Measurements from ENCODE around the gene B4GALT1. TPM values are rescaled to one million over a fixed set of nuclear protein-coding genes. Genes with fewer than 3 reads are reported as not detected.

B4GALT1 gene
- total RNA-seq, 4 donors from 2014 or later: 88.3 to 119 (median 103) TPM

DNA sequence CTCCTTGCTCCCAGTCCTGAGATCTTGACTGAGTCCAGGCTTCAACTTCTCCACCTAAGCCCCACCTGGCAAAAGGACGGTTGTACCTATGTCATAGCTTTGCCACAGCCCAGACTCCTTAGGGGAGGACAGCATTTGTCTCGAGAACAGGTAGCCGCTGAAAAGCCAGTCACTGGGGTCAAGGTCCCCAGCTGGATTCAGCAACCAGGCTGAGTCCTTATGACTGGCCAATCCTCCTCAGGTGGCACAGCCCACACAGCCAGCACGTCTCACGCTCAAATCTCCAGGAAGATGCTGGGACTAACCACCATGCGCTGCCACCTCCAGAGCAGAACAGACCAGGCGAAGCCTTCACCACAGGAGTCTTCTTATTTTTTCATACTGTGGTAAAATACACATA lies 62.7 kb downstream of the B4GALT1 start:
- WGBS, 2 donors: 81 to 98% methylated on average over 7 of the region's 7 CpGs

DNA sequence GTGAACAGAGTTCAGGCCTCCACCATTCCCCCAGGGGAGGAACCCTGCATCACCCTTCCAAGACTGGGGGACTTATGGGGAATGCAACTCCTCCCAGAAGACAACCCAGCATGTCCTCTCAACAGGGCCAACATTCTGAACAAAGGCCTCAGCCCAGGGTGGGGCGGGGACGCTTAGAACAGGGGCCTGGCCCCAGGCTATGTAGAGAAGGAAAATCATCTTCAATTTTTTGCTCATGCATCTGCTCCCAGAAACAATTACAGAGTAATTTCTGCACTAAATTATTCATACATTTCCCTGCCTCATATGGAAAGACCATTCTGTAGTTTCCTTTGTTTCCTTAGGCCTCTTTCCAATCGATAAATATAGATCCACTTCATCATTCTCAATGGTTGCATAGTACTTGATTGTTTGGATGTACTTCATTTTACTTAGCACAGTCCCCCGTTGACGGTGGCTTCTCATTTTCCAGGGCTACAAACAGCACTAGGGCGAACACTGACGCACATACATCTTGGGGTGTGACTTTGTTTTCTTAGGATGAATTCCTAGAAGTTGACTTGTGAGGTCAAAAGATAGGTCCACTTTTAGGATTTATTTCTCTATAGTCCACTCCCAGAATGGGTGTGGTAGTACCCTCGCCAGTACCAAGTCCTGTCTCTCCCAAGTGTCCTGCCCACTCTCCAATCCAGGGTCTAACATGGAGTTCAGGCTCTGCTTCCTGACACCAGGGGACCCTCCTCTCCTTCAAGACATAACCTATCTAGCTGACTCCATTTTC lies 63.4 kb downstream of the B4GALT1 start:
- H3K27ac ChIP-seq: peak overlapping the region; percentile 62 to 68 (median 63)
- H3K27me3 ChIP-seq: no peaks in the 10 kb centered on the region
- H3K4me3 ChIP-seq (replicated peaks in 1 of 3): no peak overlapping the region
- no peak for TF ChIP-seq POLR2A (IDR thresholded peaks at IDR 0.05)
- TF ChIP-seq, protein P1, sequence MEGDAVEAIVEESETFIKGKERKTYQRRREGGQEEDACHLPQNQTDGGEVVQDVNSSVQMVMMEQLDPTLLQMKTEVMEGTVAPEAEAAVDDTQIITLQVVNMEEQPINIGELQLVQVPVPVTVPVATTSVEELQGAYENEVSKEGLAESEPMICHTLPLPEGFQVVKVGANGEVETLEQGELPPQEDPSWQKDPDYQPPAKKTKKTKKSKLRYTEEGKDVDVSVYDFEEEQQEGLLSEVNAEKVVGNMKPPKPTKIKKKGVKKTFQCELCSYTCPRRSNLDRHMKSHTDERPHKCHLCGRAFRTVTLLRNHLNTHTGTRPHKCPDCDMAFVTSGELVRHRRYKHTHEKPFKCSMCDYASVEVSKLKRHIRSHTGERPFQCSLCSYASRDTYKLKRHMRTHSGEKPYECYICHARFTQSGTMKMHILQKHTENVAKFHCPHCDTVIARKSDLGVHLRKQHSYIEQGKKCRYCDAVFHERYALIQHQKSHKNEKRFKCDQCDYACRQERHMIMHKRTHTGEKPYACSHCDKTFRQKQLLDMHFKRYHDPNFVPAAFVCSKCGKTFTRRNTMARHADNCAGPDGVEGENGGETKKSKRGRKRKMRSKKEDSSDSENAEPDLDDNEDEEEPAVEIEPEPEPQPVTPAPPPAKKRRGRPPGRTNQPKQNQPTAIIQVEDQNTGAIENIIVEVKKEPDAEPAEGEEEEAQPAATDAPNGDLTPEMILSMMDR (IDR thresholded peaks at IDR 0.05): no peak
- H3K9me3 ChIP-seq: no peaks in the 10 kb centered on the region
- intact Hi-C loops (cut with DNase I): no loop called here
- WGBS, 2 donors: 70 to 83% methylated on average over 8 of the region's 8 CpGs
- no peak for DNase-seq
- H3K4me1 ChIP-seq: peaks cover 44 to 55% of the 10 kb centered on the region in 2 donors
- no peaks in the 10 kb centered on the region for H3K36me3 ChIP-seq

More for the DNA sequence above, 62.7 kb downstream of the B4GALT1 start:
- no peaks in the 10 kb centered on the region for H3K36me3 ChIP-seq
- peak overlapping the region in 2 of 3 donors; percentile 62 to 68 for H3K27ac ChIP-seq
- DNase-seq: no peak
- TF ChIP-seq, protein P1 (IDR thresholded peaks at IDR 0.05): no peak
- no peak for TF ChIP-seq POLR2A (IDR thresholded peaks at IDR 0.05)
- peaks cover 44 to 55% of the 10 kb centered on the region in 2 donors for H3K4me1 ChIP-seq
- H3K4me3 ChIP-seq (replicated peaks in 1 of 3): no peak overlapping the region
- H3K27me3 ChIP-seq: no peaks in the 10 kb centered on the region
- no peaks in the 10 kb centered on the region for H3K9me3 ChIP-seq
- intact Hi-C loops (cut with DNase I): no loop called here

DNA sequence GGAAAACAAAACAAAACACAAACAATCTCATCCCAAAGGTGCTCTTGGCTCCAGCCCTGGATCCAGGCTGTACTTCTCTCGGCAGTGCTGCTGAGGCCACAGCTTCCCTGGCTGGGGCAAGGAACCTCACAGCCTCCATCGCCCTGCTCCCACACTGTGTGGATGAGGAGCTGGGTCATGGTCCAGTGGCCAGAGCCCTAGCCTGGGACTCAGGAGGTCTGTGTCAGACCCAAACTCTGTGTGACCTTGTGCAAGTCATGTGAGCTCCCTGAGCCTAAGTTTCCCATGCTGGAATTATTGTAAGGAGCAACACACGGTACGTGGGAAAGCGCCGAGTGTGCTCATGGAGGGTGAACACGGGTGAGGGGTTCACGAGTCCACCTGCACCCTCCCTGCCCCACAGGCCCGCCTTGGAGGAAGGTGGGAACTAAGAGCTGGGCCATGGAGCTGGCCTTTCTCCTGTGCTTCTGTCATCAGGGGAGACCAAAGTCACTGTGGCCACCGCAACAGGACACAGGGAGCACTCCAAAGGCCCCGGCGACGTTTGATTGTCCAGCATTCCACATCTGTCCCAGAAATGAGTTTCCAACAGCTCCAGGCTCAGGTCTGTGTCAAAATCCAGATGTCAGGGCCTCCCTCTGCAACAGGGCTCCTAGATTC lies 64.5 kb downstream of the B4GALT1 start:
- WGBS, 2 donors: 87 to 89% methylated on average over 13 of the region's 13 CpGs
- H3K27ac ChIP-seq: peak overlapping the region; percentile 62 to 68 (median 63)

DNA sequence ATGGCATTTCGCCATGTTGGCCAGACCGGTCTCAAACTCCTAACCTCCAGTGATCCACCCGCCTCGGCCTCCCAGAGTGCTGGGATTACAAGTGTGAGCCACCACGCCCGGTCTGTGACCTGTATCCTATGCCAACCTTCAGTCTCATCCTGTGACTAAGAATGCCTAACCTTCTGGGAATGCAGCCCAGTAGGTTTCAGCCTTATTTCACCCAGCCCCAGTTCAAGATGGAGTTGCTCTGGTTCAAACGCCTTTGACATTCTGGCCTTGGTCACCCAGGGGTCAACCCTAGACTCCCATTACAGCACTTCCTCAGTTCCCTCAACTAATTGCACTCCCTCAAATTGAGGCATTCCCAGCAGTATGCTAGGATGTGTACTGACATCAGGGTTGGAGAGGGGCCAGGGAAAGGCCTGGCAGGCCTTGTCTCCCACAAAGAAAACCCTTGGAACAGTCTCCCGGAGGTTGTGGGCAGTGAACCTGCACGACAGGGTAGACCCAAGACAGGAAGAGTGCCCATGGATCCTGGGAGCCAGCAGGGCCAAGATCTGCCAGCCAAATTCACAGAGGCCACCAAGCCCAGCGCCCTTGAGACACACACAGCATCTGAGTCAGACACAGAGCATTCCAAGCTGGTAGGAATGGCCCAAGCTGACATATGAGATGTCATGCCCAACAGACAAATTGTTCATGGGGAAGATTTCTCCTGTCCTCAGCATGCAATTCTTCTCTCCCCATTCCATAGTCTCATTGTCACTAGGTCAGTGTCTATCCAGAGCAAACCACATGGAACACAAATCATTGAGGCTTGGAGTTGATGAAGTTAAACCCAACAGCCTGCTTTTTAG lies 65.8 kb downstream of the B4GALT1 start:
- TF ChIP-seq POLR2A (IDR thresholded peaks at IDR 0.05): no peak
- TF ChIP-seq, protein P1 (IDR thresholded peaks at IDR 0.05): no peak
- WGBS, 2 donors: 68 to 76% methylated on average over 10 of the region's 10 CpGs
- no peaks in the 10 kb centered on the region for H3K36me3 ChIP-seq
- H3K27me3 ChIP-seq: no peaks in the 10 kb centered on the region
- peaks cover 31 to 38% of the 10 kb centered on the region in 2 donors for H3K4me1 ChIP-seq
- H3K4me3 ChIP-seq (replicated peaks in 1 of 3): no peak overlapping the region
- H3K27ac ChIP-seq: peak overlapping the region; percentile 2 to 62 (median 48)
- no peaks in the 10 kb centered on the region for H3K9me3 ChIP-seq
- intact Hi-C loops (cut with DNase I): no loop called here
- DNase-seq: peak; percentile 73 to 78

More for the DNA sequence above, 64.5 kb downstream of the B4GALT1 start:
- Histone ChIP-seq H3K36me3 (no peaks in the 10 kb centered on the region), H3K27me3 (no peaks in the 10 kb centered on the region), H3K9me3 (no peaks in the 10 kb centered on the region), H3K4me3 (replicated peaks in 1 of 3) (no peak overlapping the region), H3K4me1 (peaks cover 44 to 52% of the 10 kb centered on the region in 2 donors)
- intact Hi-C loops (cut with DNase I): no loop called here
- no peak for TF ChIP-seq POLR2A (IDR thresholded peaks at IDR 0.05)
- TF ChIP-seq, protein P1 (IDR thresholded peaks at IDR 0.05): no peak
- DNase-seq: no peak

Measured in thyroid gland (tissue), 4 donors.